GM23338 (cell line): ENCODE measurements around the gene PCP4L1. TPM values are rescaled to one million over a fixed set of nuclear protein-coding genes. Genes with fewer than 3 reads are reported as not detected.
"Not testable (repeated sequence)": the region's sequence is repeated elsewhere in the genome, so short reads cannot be mapped to it uniquely, and the experiment has no call there.

ENCODE experiments used
- ATAC-seq: fragments of 200-7000 bp; cut with Tn5 transposase; 3 replicates; pipeline ENCODE4 v1.9.1; 2020
- DNase-seq: peaks from one replicate; pipeline ENCODE4 v3.0.0-alpha.2; 2015; ENCODE audit warnings: low spot score
- H2AFZ ChIP-seq: fragments of 200-600 bp; sonication (generic); 2 replicates; pipeline ENCODE4 v1.8.0; 2016; ENCODE audit warnings: antibody characterized with exemption, mild to moderate bottlenecking, moderate library complexity
- H3F3A ChIP-seq: fragments of 200-600 bp; sonication (generic); replicated peaks from 2 replicates; pipeline ENCODE4 v1.8.0; 2017; ENCODE audit warnings: antibody characterized with exemption, mixed run types, low read depth
- H3K27ac ChIP-seq: fragments of 200-600 bp; sonication (generic); 2 replicates; pipeline ENCODE4 v1.6.1; 2016; ENCODE audit warnings: low read depth
- H3K27me3 ChIP-seq: fragments of 200-600 bp; sonication (generic); 2 replicates; pipeline ENCODE4 v1.8.0; 2016; ENCODE audit warnings: mild to moderate bottlenecking, mixed run types, moderate library complexity; ENCODE audit not compliant: insufficient read depth
- H3K36me3 ChIP-seq: fragments of 200-600 bp; sonication (generic); 2 replicates; pipeline ENCODE4 v1.8.0; 2016; ENCODE audit warnings: mild to moderate bottlenecking; ENCODE audit not compliant: insufficient read depth
- H3K4me1 ChIP-seq: fragments of 200-600 bp; sonication (generic); 2 replicates; pipeline ENCODE4 v1.8.0; 2016; ENCODE audit warnings: mild to moderate bottlenecking, moderate library complexity; ENCODE audit not compliant: insufficient read depth
- H3K4me2 ChIP-seq: fragments of 200-600 bp; sonication (generic); 2 replicates; pipeline ENCODE4 v1.7.1; 2017; ENCODE audit warnings: mixed run types
- H3K4me3 ChIP-seq: fragments of 200-600 bp; sonication (generic); 2 replicates; pipeline ENCODE4 v1.6.1; 2016; ENCODE audit warnings: mixed run types
- H3K79me2 ChIP-seq: fragments of 200-600 bp; sonication (generic); replicated peaks from 2 replicates; pipeline ENCODE4 v1.8.0; 2017; ENCODE audit warnings: mild to moderate bottlenecking; ENCODE audit not compliant: insufficient read depth
- H3K9me2 ChIP-seq: fragments of 200-600 bp; sonication (generic); 2 replicates; pipeline ENCODE4 v1.8.0; 2017; ENCODE audit not compliant: insufficient read depth
- H4K20me1 ChIP-seq: fragments of 200-600 bp; sonication (generic); replicated peaks from 2 replicates; pipeline ENCODE4 v1.8.0; 2017; ENCODE audit warnings: mild to moderate bottlenecking; ENCODE audit not compliant: insufficient read depth
- H3K27ac Mint-ChIP-seq: 2 replicates; pipeline ENCODE4 v1.8.0; 2020; ENCODE audit warnings: inconsistent platforms, mild to moderate bottlenecking, moderate library complexity, mixed read lengths
- H3K27me3 Mint-ChIP-seq: 3 replicates; pipeline ENCODE4 v1.8.0; 2022; ENCODE audit warnings: low read depth, mild to moderate bottlenecking, moderate library complexity, mixed read lengths, inconsistent platforms; ENCODE audit not compliant: insufficient read depth, poor library complexity
- H3K36me3 Mint-ChIP-seq: 3 replicates; pipeline ENCODE4 v1.8.0; 2021; ENCODE audit warnings: low read depth, mild to moderate bottlenecking, inconsistent platforms, moderate library complexity, mixed read lengths
- H3K4me1 Mint-ChIP-seq: 3 replicates; pipeline ENCODE4 v1.8.0; 2020; ENCODE audit warnings: mild to moderate bottlenecking, inconsistent platforms, mixed read lengths
- H3K4me3 Mint-ChIP-seq: 3 replicates; pipeline ENCODE4 v1.8.0; 2021; ENCODE audit warnings: moderate library complexity, mild to moderate bottlenecking, inconsistent platforms, mixed read lengths
- H3K9me3 Mint-ChIP-seq: 3 replicates; pipeline ENCODE4 v1.8.0; 2020; ENCODE audit warnings: moderate library complexity, mild to moderate bottlenecking, inconsistent platforms, mixed read lengths
- EZH2 ChIP-seq: fragments of 200-600 bp; sonication (generic); IDR thresholded peaks from one replicate; pipeline ENCODE4 v1.8.0; 2017; ENCODE audit warnings: antibody characterized with exemption, mild to moderate bottlenecking, low read depth; ENCODE audit not compliant: unreplicated experiment
- EZH2phosphoT487 ChIP-seq: fragments of 200-600 bp; sonication (generic); IDR thresholded peaks from one replicate; pipeline ENCODE4 v1.8.1; 2018; ENCODE audit warnings: antibody characterized with exemption; ENCODE audit not compliant: unreplicated experiment
- JUNB ChIP-seq: IDR thresholded peaks from one replicate; pipeline ENCODE4 v1.6.1; 2016; ENCODE audit warnings: antibody characterized with exemption; ENCODE audit not compliant: unreplicated experiment
- NANOG ChIP-seq: IDR thresholded peaks from 2 replicates; pipeline ENCODE4 v1.6.1; 2016; ENCODE audit warnings: antibody characterized with exemption, borderline replicate concordance
- ZNF114 ChIP-seq: fragments of 250-450 bp; sonication (Bioruptor Pico); IDR thresholded peaks from 2 replicates; pipeline ENCODE4 v1.5.0; 2020; ENCODE audit warnings: mild to moderate bottlenecking, moderate library complexity
- ZNF331 ChIP-seq: fragments of 250-450 bp; sonication (Bioruptor Pico); IDR thresholded peaks from 2 replicates; pipeline ENCODE4 v1.5.0; 2020; ENCODE audit warnings: low read depth, mild to moderate bottlenecking, moderate library complexity
- polyA plus RNA-seq: library from polyadenylated mRNA; unstranded; fragments of >200 nt; fragmentation: Nextera tagmentation; extraction: Ambion mirVana; gene quantifications from 2 replicates; pipeline ENCODE4 v1.2.1, GENCODE V29; 2016
- total RNA-seq: library from RNA; depleted of rRNA; stranded (reverse); fragments of >200 nt; shearing (Covaris generic); gene quantifications from 2 replicates; pipeline ENCODE4 v1.2.3, GENCODE V29; 2014
- TF ChIP-seq, protein P1 (sequence below): fragments of 250-450 bp; sonication (Bioruptor Pico); IDR thresholded peaks from 2 replicates; pipeline ENCODE4 v1.5.0; 2020; ENCODE audit warnings: mild to moderate bottlenecking, moderate library complexity
- TF ChIP-seq, protein P2 (sequence below): IDR thresholded peaks from one replicate; pipeline ENCODE4 v1.6.1; 2018; ENCODE audit warnings: antibody characterized with exemption; ENCODE audit not compliant: unreplicated experiment
- TF ChIP-seq, protein P3 (sequence below), 2 experiments: fragments of 200-600 bp in 1 of 2; sonication (generic) in 1 of 2; conservative IDR thresholded peaks; 2 replicates each; pipeline versions ENCODE4 v1.5.1 to v1.6.1; 2016 to 2017; ENCODE audit warnings: antibody characterized with exemption in 2 of 2, low read depth in 2 of 2, mild to moderate bottlenecking in 2 of 2, moderate library complexity in 1 of 2
- TF ChIP-seq, protein P4 (sequence below): IDR thresholded peaks from 2 replicates; pipeline ENCODE4 v1.6.1; 2016; ENCODE audit warnings: antibody characterized with exemption

The PCP4L1 gene
- total and polyA plus RNA-seq, 2 experiments from 2014 or later = 1.4 to 1.7 TPM

DNA sequence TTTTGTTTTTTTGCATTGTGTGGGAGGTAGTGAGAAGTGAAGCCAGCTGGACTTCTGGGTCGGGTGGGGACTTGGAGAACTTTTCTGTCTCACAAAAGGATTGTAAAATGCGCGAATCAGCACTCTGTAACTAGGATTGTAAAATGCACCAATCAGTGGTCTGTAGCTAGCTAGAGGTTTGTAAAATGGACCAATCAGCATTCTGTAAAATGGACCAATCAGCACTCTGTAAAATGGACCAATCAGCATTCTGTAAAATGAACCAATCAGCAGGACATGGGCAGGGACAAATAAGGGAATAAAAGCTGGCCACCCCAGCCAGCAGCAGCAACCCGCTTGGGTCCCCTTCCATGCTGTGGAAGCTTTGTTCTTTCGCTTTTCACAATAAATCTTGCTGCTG is 8.4 kb upstream of the PCP4L1 start:
- H3K36me3 Mint-ChIP-seq, H4K20me1 ChIP-seq, H3K4me3 ChIP-seq, H3K27ac ChIP-seq, H3K9me2 ChIP-seq, H3F3A ChIP-seq, H3K27me3 ChIP-seq, H3K27ac Mint-ChIP-seq, H3K79me2 ChIP-seq, H3K4me3 Mint-ChIP-seq, H3K4me2 ChIP-seq, H3K4me1 Mint-ChIP-seq, ATAC-seq, H3K9me3 Mint-ChIP-seq, H3K36me3 ChIP-seq, H3K27me3 Mint-ChIP-seq, H3K4me1 ChIP-seq, DNase-seq: not testable (repeated sequence)
- peak overlapping the region; percentile 98 for H2AFZ ChIP-seq

DNA sequence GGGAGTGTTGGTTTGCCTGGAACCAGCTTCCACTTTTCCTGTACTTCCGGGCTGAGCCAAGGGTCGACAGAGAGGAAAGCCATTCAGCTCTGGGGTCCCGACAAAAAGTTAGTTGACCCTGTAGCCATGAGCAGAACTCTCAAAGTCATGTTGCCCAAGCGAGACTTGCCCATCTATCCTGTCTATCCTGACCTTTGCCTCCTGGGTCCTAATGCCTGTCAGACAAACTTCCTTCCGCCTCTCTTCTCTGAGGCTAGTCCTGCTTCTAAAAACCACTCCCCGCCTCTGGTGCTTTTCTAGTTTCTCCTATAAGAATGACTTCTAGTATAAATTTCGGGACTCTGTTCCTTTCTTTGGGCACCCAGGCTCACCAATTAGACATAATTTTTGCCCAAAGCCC is 7.7 kb upstream of the PCP4L1 start:
- no peaks in the 10 kb centered on the region for H3K4me1 Mint-ChIP-seq
- peak overlapping the region; percentile 98 for H2AFZ ChIP-seq
- TF ChIP-seq, protein P1, sequence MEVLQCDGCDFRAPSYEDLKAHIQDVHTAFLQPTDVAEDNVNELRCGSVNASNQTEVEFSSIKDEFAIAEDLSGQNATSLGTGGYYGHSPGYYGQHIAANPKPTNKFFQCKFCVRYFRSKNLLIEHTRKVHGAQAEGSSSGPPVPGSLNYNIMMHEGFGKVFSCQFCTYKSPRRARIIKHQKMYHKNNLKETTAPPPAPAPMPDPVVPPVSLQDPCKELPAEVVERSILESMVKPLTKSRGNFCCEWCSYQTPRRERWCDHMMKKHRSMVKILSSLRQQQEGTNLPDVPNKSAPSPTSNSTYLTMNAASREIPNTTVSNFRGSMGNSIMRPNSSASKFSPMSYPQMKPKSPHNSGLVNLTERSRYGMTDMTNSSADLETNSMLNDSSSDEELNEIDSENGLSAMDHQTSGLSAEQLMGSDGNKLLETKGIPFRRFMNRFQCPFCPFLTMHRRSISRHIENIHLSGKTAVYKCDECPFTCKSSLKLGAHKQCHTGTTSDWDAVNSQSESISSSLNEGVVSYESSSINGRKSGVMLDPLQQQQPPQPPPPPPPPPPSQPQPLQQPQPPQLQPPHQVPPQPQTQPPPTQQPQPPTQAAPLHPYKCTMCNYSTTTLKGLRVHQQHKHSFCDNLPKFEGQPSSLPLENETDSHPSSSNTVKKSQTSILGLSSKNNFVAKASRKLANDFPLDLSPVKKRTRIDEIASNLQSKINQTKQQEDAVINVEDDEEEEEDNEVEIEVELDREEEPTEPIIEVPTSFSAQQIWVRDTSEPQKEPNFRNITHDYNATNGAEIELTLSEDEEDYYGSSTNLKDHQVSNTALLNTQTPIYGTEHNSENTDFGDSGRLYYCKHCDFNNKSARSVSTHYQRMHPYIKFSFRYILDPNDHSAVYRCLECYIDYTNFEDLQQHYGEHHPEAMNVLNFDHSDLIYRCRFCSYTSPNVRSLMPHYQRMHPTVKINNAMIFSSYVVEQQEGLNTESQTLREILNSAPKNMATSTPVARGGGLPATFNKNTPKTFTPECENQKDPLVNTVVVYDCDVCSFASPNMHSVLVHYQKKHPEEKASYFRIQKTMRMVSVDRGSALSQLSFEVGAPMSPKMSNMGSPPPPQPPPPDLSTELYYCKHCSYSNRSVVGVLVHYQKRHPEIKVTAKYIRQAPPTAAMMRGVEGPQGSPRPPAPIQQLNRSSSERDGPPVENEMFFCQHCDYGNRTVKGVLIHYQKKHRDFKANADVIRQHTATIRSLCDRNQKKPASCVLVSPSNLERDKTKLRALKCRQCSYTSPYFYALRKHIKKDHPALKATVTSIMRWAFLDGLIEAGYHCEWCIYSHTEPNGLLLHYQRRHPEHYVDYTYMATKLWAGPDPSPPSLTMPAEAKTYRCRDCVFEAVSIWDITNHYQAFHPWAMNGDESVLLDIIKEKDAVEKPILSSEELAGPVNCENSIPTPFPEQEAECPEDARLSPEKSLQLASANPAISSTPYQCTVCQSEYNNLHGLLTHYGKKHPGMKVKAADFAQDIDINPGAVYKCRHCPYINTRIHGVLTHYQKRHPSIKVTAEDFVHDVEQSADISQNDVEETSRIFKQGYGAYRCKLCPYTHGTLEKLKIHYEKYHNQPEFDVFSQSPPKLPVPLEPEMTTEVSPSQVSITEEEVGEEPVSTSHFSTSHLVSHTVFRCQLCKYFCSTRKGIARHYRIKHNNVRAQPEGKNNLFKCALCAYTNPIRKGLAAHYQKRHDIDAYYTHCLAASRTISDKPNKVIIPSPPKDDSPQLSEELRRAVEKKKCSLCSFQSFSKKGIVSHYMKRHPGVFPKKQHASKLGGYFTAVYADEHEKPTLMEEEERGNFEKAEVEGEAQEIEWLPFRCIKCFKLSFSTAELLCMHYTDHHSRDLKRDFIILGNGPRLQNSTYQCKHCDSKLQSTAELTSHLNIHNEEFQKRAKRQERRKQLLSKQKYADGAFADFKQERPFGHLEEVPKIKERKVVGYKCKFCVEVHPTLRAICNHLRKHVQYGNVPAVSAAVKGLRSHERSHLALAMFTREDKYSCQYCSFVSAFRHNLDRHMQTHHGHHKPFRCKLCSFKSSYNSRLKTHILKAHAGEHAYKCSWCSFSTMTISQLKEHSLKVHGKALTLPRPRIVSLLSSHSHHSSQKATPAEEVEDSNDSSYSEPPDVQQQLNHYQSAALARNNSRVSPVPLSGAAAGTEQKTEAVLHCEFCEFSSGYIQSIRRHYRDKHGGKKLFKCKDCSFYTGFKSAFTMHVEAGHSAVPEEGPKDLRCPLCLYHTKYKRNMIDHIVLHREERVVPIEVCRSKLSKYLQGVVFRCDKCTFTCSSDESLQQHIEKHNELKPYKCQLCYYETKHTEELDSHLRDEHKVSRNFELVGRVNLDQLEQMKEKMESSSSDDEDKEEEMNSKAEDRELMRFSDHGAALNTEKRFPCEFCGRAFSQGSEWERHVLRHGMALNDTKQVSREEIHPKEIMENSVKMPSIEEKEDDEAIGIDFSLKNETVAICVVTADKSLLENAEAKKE (CRISPR knock-in tag) = no peak
- TF ChIP-seq, protein P2, sequence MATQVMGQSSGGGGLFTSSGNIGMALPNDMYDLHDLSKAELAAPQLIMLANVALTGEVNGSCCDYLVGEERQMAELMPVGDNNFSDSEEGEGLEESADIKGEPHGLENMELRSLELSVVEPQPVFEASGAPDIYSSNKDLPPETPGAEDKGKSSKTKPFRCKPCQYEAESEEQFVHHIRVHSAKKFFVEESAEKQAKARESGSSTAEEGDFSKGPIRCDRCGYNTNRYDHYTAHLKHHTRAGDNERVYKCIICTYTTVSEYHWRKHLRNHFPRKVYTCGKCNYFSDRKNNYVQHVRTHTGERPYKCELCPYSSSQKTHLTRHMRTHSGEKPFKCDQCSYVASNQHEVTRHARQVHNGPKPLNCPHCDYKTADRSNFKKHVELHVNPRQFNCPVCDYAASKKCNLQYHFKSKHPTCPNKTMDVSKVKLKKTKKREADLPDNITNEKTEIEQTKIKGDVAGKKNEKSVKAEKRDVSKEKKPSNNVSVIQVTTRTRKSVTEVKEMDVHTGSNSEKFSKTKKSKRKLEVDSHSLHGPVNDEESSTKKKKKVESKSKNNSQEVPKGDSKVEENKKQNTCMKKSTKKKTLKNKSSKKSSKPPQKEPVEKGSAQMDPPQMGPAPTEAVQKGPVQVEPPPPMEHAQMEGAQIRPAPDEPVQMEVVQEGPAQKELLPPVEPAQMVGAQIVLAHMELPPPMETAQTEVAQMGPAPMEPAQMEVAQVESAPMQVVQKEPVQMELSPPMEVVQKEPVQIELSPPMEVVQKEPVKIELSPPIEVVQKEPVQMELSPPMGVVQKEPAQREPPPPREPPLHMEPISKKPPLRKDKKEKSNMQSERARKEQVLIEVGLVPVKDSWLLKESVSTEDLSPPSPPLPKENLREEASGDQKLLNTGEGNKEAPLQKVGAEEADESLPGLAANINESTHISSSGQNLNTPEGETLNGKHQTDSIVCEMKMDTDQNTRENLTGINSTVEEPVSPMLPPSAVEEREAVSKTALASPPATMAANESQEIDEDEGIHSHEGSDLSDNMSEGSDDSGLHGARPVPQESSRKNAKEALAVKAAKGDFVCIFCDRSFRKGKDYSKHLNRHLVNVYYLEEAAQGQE = no peak
- TF ChIP-seq EZH2 (no peak), JUNB (no peak), EZH2phosphoT487 (no peak), NANOG (no peak), ZNF331 (no peak), ZNF114 (CRISPR knock-in tag) (no peak)
- TF ChIP-seq, protein P3, sequence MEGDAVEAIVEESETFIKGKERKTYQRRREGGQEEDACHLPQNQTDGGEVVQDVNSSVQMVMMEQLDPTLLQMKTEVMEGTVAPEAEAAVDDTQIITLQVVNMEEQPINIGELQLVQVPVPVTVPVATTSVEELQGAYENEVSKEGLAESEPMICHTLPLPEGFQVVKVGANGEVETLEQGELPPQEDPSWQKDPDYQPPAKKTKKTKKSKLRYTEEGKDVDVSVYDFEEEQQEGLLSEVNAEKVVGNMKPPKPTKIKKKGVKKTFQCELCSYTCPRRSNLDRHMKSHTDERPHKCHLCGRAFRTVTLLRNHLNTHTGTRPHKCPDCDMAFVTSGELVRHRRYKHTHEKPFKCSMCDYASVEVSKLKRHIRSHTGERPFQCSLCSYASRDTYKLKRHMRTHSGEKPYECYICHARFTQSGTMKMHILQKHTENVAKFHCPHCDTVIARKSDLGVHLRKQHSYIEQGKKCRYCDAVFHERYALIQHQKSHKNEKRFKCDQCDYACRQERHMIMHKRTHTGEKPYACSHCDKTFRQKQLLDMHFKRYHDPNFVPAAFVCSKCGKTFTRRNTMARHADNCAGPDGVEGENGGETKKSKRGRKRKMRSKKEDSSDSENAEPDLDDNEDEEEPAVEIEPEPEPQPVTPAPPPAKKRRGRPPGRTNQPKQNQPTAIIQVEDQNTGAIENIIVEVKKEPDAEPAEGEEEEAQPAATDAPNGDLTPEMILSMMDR (conservative IDR thresholded peaks at IDR 0.05; ENCODE audit: low read depth in 2 of 2) = no peak
- TF ChIP-seq, protein P4, sequence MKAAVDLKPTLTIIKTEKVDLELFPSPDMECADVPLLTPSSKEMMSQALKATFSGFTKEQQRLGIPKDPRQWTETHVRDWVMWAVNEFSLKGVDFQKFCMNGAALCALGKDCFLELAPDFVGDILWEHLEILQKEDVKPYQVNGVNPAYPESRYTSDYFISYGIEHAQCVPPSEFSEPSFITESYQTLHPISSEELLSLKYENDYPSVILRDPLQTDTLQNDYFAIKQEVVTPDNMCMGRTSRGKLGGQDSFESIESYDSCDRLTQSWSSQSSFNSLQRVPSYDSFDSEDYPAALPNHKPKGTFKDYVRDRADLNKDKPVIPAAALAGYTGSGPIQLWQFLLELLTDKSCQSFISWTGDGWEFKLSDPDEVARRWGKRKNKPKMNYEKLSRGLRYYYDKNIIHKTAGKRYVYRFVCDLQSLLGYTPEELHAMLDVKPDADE = no peak

More for the DNA sequence above, 7.7 kb upstream of the PCP4L1 start:
- Mint-ChIP-seq H3K4me3 (no peak overlapping the region), H3K9me3 (peaks cover 8% of the 10 kb centered on the region; the same call in 2 of the 3 replicates), H3K27ac (no peak overlapping the region), H3K27me3 (no peaks in the 10 kb centered on the region), H3K36me3 (no peaks in the 10 kb centered on the region)
- ATAC-seq = no peak
- no peaks in the 10 kb centered on the region for H3K79me2 ChIP-seq
- peak; percentile 47 for DNase-seq
- no peaks in the 10 kb centered on the region; the same call in 1 of the 2 replicates for H3K9me2 ChIP-seq
- no peak overlapping the region for H3K4me3 ChIP-seq
- H3K27ac ChIP-seq = no peak overlapping the region
- H3K27me3 ChIP-seq = no peaks in the 10 kb centered on the region
- 0 out of 2 replicates have a peak overlapping the region, but pooled peaks have one; percentile 20 for H3K4me2 ChIP-seq
- H3F3A ChIP-seq = 0 out of 2 replicates have a peak, but pooled peaks cover 3% of the 10 kb centered on the region
- H4K20me1 ChIP-seq = no peaks in the 10 kb centered on the region
- H3K36me3 ChIP-seq = no peaks in the 10 kb centered on the region
- no peaks in the 10 kb centered on the region for H3K4me1 ChIP-seq
